Measurements from ENCODE around the gene LAMA5.

Gene LAMA5

GRCh38 chr20:62286493-62287064 lies 80.5 kb downstream of the LAMA5 start:
- no peak overlapping the region for H3K4me3 ChIP-seq (ENCODE audit: low read length)
- DNase-seq (ENCODE audit: low read depth) = no peak
- TF ChIP-seq, protein P1, sequence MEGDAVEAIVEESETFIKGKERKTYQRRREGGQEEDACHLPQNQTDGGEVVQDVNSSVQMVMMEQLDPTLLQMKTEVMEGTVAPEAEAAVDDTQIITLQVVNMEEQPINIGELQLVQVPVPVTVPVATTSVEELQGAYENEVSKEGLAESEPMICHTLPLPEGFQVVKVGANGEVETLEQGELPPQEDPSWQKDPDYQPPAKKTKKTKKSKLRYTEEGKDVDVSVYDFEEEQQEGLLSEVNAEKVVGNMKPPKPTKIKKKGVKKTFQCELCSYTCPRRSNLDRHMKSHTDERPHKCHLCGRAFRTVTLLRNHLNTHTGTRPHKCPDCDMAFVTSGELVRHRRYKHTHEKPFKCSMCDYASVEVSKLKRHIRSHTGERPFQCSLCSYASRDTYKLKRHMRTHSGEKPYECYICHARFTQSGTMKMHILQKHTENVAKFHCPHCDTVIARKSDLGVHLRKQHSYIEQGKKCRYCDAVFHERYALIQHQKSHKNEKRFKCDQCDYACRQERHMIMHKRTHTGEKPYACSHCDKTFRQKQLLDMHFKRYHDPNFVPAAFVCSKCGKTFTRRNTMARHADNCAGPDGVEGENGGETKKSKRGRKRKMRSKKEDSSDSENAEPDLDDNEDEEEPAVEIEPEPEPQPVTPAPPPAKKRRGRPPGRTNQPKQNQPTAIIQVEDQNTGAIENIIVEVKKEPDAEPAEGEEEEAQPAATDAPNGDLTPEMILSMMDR (IDR thresholded peaks at IDR 0.05; ENCODE audit: insufficient read depth, low read depth, low read length, missing control alignments) = no peak

GRCh38 chr20:62285722-62286121 lies 81.4 kb downstream of the LAMA5 start:
- TF ChIP-seq, protein P1 (IDR thresholded peaks at IDR 0.05; ENCODE audit: insufficient read depth, low read depth, low read length, missing control alignments) = no peak
- H3K4me3 ChIP-seq (ENCODE audit: low read length) = no peak overlapping the region
- DNase-seq (ENCODE audit: low read depth) = no peak

DNA sequence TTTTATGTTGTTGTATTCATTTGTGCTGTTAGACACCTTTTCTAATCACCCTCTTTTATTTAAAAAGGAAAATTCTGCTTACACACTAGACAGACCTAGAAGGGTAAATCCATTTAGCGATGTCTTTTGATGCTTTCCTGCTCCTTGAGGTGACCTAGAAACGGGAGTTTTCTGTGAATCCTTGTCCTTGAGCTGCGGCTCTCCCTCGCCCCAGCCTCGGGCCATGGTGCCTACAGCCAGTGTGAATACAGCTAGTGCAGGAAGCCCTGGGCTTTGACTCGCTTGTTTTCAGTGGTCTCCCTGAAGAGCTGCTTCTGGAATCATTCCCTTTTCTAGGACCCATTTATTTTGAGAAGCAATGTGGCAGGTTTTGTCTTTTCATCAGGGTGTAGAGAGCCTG lies 82.0 kb downstream of the LAMA5 start:
- TF ChIP-seq, protein P1 (IDR thresholded peaks at IDR 0.05; ENCODE audit: insufficient read depth, low read depth, low read length, missing control alignments) = no peak
- no peak overlapping the region for H3K4me3 ChIP-seq (ENCODE audit: low read length)
- DNase-seq (ENCODE audit: low read depth) = no peak

DNA sequence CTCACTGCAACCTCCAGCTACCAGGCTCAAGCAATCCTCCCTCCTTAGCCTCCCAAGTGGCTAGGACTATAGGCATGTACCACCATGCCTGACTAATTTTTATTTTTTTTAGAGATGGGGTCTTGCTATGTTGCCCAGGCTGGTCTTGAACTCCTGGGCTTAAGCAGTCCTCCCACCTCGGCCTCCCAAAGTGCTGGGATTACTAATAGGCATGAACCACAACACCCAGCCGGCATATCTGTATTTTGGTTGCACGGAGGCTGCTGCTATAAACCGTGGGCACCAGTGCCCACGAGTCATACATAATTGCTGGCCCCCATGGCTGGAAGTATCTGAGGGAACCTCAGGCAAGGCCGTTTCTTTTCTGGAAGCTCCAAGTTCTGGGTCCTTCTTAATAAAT lies 82.7 kb downstream of the LAMA5 start:
- no peak overlapping the region for H3K4me3 ChIP-seq (ENCODE audit: low read length)
- TF ChIP-seq, protein P1 (IDR thresholded peaks at IDR 0.05; ENCODE audit: insufficient read depth, low read depth, low read length, missing control alignments) = no peak
- no peak for DNase-seq (ENCODE audit: low read depth)

DNA sequence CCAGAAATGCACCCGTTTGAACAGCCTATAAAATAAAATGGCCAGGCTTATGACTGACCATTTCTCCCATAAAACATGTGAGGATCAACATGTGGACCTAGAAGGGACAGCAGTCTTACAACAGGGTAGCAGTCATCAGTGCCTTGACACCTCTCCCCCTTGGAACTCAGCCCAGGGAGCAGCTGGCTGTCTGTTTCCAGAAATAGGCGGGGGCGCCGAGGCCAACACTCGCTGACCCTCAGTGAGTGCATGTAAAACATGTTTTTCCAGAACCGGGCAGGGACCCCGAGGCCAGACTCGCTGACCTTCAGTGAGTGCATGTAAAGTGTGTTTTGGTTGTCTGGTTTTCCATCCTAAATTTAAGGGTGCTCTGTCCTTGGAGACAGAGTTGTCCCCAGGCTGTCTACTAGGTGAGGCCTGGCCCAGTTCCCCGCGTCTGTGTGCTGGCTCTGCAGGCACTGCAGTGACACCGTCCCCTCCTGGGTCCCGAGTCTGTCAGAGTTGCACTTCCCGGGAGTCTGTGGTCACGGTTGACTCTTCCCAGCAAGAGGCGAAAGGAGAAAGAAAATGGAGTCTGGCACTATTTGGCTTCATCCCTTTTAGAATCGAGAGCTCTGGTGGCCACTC lies 84.1 kb downstream of the LAMA5 start:
- H3K4me3 ChIP-seq (ENCODE audit: low read length) = no peak overlapping the region
- TF ChIP-seq, protein P1 (IDR thresholded peaks at IDR 0.05; ENCODE audit: insufficient read depth, low read depth, low read length, missing control alignments) = no peak
- DNase-seq (ENCODE audit: low read depth) = no peak

DNA sequence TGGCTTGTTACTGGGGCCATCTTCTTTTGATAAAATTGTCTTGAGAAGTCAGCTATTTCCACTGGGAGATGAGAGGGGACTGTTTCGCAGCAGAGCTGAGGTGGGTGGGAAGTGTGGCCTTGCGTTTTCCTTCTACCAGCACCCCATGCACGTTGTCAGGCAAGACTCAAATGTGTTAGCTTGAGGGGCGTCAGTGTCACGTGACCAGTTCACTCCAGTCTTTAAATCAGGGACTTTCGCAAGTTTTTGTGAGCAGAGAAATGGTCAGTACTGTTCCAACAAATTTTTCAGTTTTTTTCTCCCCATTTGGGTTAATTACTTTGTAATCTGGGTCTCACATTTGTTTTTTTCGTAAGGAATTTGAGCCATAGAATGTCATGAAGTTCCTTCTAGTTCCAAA lies 85.0 kb downstream of the LAMA5 start:
- H3K4me3 ChIP-seq (ENCODE audit: low read length) = no peak overlapping the region
- DNase-seq (ENCODE audit: low read depth) = no peak
- TF ChIP-seq, protein P1 (IDR thresholded peaks at IDR 0.05; ENCODE audit: insufficient read depth, low read depth, low read length, missing control alignments) = no peak

Measured in epithelial cell of esophagus (primary cell).